ENCODE measurements around the gene CDC42BPB.

- TF ChIP-seq EZH2phosphoT487 (IDR thresholded peaks at IDR 0.05; ENCODE audit: low read length) (no peak), EZH2 (optimal IDR thresholded peaks at IDR 0.05; ENCODE audit: low read depth, low read length) (no peak)
- TF ChIP-seq, protein P1, sequence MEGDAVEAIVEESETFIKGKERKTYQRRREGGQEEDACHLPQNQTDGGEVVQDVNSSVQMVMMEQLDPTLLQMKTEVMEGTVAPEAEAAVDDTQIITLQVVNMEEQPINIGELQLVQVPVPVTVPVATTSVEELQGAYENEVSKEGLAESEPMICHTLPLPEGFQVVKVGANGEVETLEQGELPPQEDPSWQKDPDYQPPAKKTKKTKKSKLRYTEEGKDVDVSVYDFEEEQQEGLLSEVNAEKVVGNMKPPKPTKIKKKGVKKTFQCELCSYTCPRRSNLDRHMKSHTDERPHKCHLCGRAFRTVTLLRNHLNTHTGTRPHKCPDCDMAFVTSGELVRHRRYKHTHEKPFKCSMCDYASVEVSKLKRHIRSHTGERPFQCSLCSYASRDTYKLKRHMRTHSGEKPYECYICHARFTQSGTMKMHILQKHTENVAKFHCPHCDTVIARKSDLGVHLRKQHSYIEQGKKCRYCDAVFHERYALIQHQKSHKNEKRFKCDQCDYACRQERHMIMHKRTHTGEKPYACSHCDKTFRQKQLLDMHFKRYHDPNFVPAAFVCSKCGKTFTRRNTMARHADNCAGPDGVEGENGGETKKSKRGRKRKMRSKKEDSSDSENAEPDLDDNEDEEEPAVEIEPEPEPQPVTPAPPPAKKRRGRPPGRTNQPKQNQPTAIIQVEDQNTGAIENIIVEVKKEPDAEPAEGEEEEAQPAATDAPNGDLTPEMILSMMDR (IDR thresholded peaks at IDR 0.05; ENCODE audit: low read length), result no peak
Observed at GRCh38 chr14:102910442-102910841, 146.9 kb downstream of the CDC42BPB start.
